Measurements from ENCODE around the gene CAPZB.

The CAPZB gene

DNA sequence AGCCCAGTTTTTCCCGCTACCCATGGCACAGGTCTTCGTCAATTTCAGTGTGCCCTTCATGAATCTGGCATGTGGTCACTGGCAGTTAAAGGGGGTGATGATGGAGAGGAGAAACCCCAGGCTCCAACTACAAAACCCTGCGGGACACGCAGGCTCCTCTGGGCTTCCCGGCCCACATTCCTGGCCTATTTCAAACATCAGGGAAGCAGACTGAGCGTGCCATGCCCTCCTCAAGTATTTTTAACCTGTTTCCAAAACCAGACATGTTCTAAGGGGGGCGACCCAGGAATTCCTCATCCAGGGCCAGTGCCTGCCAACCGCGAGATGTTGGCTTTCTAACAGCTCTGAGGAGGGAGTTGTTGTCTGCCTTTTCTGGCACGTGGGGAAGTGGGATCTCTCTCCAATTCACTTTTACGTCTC is 85.1 kb downstream of the CAPZB start:
- no peak overlapping the region for H3K27ac ChIP-seq (replicated peaks)

DNA sequence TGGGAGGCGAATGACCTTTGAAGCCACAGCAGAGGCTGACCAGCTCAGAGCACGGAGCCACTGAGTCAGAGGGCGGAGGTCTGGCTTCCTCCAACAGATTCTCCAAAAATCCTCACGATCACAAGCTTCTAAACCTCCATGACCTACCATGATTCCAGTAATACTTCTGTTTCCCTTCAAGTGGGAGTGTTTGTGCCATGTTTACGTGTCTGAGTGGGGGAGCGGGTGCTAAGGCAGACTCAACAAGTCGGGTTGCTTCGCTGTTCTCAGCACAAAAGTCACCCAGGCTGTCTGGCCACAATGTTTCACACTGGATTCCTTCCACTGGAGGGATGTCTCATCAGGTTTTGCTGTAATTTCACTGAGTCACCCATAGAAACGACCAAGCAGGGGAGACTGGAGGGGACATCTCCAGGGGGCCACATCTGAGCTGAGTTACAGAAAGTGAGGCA is 87.0 kb downstream of the CAPZB start:
- TF ChIP-seq SPI1 (IDR thresholded peaks at IDR 0.05; ENCODE audit: borderline replicate concordance, low read depth) (no peak), POLR2AphosphoS5 (IDR thresholded peaks at IDR 0.05; ENCODE audit: low read depth) (no peak), GABPA (IDR thresholded peaks at IDR 0.05; ENCODE audit: low read depth) (no peak)
- TF ChIP-seq, protein P1, sequence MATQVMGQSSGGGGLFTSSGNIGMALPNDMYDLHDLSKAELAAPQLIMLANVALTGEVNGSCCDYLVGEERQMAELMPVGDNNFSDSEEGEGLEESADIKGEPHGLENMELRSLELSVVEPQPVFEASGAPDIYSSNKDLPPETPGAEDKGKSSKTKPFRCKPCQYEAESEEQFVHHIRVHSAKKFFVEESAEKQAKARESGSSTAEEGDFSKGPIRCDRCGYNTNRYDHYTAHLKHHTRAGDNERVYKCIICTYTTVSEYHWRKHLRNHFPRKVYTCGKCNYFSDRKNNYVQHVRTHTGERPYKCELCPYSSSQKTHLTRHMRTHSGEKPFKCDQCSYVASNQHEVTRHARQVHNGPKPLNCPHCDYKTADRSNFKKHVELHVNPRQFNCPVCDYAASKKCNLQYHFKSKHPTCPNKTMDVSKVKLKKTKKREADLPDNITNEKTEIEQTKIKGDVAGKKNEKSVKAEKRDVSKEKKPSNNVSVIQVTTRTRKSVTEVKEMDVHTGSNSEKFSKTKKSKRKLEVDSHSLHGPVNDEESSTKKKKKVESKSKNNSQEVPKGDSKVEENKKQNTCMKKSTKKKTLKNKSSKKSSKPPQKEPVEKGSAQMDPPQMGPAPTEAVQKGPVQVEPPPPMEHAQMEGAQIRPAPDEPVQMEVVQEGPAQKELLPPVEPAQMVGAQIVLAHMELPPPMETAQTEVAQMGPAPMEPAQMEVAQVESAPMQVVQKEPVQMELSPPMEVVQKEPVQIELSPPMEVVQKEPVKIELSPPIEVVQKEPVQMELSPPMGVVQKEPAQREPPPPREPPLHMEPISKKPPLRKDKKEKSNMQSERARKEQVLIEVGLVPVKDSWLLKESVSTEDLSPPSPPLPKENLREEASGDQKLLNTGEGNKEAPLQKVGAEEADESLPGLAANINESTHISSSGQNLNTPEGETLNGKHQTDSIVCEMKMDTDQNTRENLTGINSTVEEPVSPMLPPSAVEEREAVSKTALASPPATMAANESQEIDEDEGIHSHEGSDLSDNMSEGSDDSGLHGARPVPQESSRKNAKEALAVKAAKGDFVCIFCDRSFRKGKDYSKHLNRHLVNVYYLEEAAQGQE (IDR thresholded peaks at IDR 0.05; ENCODE audit: insufficient replicate concordance, low read depth), result no peak
- TF ChIP-seq, protein P2, sequence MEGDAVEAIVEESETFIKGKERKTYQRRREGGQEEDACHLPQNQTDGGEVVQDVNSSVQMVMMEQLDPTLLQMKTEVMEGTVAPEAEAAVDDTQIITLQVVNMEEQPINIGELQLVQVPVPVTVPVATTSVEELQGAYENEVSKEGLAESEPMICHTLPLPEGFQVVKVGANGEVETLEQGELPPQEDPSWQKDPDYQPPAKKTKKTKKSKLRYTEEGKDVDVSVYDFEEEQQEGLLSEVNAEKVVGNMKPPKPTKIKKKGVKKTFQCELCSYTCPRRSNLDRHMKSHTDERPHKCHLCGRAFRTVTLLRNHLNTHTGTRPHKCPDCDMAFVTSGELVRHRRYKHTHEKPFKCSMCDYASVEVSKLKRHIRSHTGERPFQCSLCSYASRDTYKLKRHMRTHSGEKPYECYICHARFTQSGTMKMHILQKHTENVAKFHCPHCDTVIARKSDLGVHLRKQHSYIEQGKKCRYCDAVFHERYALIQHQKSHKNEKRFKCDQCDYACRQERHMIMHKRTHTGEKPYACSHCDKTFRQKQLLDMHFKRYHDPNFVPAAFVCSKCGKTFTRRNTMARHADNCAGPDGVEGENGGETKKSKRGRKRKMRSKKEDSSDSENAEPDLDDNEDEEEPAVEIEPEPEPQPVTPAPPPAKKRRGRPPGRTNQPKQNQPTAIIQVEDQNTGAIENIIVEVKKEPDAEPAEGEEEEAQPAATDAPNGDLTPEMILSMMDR (IDR thresholded peaks at IDR 0.05; ENCODE audit: insufficient read depth, low read length), result no peak
- Histone ChIP-seq H3K27me3 (ENCODE audit: insufficient read depth, poor library complexity, severe bottlenecking) (no peaks in the 10 kb centered on the region), H3K27ac (replicated peaks) (no peak overlapping the region), H3K4me3 (replicated peaks; ENCODE audit: insufficient read depth, low read length) (no peak overlapping the region)
- no peak for DNase-seq (ENCODE audit: low read depth in 1 of 2, low spot score in 1 of 2)

More for the DNA sequence above, 85.1 kb downstream of the CAPZB start:
- TF ChIP-seq, protein P1 (IDR thresholded peaks at IDR 0.05; ENCODE audit: insufficient replicate concordance, low read depth), result no peak
- TF ChIP-seq, protein P2 (IDR thresholded peaks at IDR 0.05; ENCODE audit: insufficient read depth, low read length), result no peak
- TF ChIP-seq GABPA (IDR thresholded peaks at IDR 0.05; ENCODE audit: low read depth) (no peak), POLR2AphosphoS5 (IDR thresholded peaks at IDR 0.05; ENCODE audit: low read depth) (no peak), SPI1 (IDR thresholded peaks at IDR 0.05; ENCODE audit: borderline replicate concordance, low read depth) (no peak)
- H3K4me3 ChIP-seq (replicated peaks; ENCODE audit: insufficient read depth, low read length), result no peak overlapping the region
- no peaks in the 10 kb centered on the region for H3K27me3 ChIP-seq (ENCODE audit: insufficient read depth, poor library complexity, severe bottlenecking)
- DNase-seq (ENCODE audit: low read depth in 1 of 2, low spot score in 1 of 2), result no peak

GRCh38 chr1:19397217-19397945 is 88.0 kb downstream of the CAPZB start:
- no peaks in the 10 kb centered on the region for H3K27me3 ChIP-seq (ENCODE audit: insufficient read depth, poor library complexity, severe bottlenecking)
- no peak overlapping the region for H3K27ac ChIP-seq (replicated peaks)
- no peak overlapping the region for H3K4me3 ChIP-seq (replicated peaks; ENCODE audit: insufficient read depth, low read length)
- no peak for DNase-seq (ENCODE audit: low read depth in 1 of 2, low spot score in 1 of 2)
- TF ChIP-seq, protein P2 (IDR thresholded peaks at IDR 0.05; ENCODE audit: insufficient read depth, low read length), result no peak
- TF ChIP-seq POLR2AphosphoS5 (IDR thresholded peaks at IDR 0.05; ENCODE audit: low read depth) (no peak), GABPA (IDR thresholded peaks at IDR 0.05; ENCODE audit: low read depth) (no peak), SPI1 (IDR thresholded peaks at IDR 0.05; ENCODE audit: borderline replicate concordance, low read depth) (no peak)
- TF ChIP-seq, protein P1 (IDR thresholded peaks at IDR 0.05; ENCODE audit: insufficient replicate concordance, low read depth), result no peak
